ENCODE results near the gene NIN.
"Not testable (repeated sequence)": the region's sequence is repeated elsewhere in the genome, so short reads cannot be mapped to it uniquely, and the experiment has no call there.

The NIN gene

DNA sequence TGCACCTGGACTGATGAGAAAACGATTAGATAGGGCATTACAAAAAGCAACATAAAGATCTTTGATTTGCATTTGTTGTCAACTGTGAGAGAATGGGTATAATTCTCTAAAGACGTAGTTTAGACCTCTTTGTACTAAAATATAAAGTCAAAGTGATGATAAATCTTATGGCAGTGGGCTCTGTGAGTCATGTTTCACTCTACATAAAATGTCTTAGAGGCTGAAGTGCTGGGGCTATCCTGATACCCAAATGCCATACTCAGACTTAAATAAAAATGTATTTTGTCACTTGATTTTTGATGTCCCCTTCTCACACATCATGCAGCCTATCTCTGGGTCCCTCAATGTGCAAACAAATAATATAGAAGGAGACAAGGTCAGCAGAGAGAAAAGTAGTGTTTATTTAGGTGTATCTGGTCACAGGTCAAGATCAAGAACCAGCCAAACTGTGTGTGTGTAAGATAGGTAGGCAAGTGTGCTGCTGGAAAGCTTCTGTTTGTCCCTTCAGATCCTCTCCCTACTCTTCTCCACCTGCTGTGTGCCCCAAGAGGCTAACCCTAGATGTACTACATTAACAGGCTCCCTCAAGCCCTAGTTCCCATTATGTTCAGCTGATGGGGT, 7.0 kb upstream of the NIN start:
- DNase-seq (ENCODE audit: low read depth in 2 of 2) = no peak

DNA sequence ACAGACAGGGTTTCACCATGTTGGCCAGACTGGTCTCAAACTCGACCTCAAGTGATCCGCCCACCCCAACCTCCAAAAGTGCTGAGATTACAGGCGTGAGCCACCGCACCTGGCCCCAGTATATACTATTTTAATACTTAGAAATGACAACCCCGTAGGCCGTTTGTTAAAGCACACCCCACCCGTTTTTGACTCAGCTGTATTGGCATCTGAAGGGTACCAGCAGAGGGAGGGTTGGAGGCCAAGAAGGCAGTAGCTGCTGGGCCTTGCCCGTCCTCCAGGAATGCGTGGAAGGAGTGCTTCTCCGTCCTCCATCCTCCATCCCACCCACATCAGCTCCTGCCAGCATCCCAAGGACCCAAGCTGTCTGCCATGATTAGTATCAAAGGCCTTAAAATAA, 6.3 kb upstream of the NIN start:
- no peak for DNase-seq (ENCODE audit: low read depth in 2 of 2)

DNA sequence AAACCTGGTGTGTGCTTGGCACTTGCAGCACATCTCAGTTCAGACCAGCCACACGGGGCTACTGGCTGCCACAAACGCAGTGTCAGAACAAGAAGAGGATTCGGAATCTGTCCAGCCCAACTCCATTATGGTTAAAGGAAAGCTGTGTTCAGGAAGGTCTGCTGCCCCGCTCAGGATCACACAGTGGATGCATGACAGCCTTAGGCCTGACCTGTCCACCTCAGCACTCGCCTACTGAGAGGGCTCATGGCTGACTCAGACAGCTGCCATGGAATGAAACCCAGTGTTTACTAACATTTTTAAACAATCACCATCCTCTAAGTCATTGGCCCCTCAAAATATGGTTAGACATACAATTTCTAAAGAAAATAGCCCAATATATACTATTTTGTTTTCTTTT, 5.6 kb upstream of the NIN start:
- no peak for DNase-seq (ENCODE audit: low read depth in 2 of 2)

DNA sequence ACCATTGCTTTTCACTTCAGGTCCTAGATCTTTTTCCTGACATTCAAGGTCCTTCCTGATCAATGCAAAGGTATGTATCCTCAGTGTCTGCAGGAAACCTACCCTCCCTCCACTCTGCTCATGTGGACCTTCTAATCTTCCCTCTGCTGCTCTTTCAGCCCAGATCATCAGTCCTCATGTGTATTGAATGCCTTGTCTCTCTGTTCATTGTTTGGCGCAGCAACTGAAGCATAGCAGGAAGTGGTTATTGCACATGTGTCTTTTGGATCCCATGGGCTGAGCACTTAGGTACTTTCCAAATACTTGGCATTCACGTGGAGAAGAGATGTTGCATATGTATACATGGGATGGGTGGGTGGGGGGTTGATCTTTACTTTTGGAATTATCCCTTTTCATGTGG, 4.3 kb upstream of the NIN start:
- no peak for DNase-seq (ENCODE audit: low read depth in 2 of 2)

DNA sequence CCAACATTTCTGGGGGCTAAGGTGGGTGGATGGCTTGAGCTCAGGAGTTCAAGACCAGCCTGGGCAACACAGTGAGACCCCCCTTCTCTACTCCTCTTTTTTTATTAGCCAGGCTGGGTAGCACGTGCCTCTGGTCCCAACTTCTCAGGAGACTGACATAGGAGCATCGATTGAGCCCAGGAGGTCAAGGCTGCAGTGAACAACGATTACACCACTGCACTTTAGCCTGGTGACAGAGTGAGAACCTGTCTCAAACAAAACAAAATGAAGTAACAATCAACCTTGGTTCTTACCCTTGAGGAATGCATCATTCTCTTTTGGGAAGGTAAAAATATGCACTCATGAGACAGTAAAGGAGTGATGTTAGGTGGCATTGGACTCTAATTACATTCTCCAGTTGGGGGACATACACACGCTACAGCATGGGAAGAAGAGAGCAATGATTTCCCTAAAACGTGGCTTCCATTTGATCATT, 3.9 kb upstream of the NIN start:
- DNase-seq (ENCODE audit: low read depth in 2 of 2) = no peak

DNA sequence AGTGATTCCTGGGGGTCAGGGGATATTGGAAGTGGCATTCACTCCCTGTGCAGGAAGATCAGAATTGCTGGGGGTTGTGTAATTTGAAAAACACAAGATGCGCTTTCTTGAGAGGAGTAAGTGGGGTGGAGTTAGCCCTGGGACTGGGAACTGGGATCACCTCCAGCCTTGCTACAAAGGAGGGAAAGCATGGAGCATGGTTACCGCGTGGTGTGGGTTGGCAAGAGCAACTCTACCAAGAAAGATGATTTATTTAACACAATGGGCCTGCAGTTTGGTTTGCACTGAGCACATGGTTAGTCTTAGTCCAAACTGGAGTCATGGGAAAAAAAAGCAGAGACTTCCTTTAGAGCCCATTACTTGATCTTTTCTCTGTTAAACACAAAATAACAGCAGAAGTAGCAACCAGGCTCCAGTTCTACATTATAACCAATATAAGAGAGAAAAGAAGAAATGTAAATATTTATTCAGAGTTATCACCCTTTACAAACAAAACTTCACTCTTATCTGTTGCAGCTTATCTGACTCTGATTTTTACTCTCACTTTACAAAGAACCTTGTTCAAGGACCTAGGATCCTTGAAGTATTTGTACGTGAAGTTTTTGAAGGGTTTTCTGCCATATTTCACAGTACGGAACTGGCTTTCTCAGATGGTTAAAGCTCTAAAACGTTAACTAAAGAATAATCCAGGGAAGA, 2.1 kb upstream of the NIN start:
- DNase-seq (ENCODE audit: low read depth in 2 of 2) = no peak

DNA sequence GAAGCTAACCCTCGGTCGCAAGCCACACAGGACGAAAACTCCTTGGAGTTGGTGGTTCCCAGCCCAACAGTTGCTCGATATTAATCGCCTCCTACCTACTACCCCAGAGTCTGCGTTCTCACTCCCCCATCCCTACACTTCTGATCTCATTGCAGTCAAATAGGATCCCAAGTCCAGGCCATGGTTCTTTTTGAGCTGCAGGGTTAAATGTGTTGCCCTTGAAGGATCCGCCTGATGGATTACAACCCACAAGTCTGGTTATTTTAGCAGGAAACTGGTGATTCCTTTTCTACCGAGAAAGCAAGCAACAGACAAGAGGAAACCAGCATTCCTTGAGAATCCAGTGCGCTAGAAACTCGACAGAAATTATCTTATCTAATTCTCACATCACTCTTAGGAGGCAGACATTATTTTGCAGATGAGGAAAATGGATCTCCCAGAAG, 785 bp upstream of the NIN start:
- DNase-seq (ENCODE audit: low read depth in 2 of 2) = no peak

DNA sequence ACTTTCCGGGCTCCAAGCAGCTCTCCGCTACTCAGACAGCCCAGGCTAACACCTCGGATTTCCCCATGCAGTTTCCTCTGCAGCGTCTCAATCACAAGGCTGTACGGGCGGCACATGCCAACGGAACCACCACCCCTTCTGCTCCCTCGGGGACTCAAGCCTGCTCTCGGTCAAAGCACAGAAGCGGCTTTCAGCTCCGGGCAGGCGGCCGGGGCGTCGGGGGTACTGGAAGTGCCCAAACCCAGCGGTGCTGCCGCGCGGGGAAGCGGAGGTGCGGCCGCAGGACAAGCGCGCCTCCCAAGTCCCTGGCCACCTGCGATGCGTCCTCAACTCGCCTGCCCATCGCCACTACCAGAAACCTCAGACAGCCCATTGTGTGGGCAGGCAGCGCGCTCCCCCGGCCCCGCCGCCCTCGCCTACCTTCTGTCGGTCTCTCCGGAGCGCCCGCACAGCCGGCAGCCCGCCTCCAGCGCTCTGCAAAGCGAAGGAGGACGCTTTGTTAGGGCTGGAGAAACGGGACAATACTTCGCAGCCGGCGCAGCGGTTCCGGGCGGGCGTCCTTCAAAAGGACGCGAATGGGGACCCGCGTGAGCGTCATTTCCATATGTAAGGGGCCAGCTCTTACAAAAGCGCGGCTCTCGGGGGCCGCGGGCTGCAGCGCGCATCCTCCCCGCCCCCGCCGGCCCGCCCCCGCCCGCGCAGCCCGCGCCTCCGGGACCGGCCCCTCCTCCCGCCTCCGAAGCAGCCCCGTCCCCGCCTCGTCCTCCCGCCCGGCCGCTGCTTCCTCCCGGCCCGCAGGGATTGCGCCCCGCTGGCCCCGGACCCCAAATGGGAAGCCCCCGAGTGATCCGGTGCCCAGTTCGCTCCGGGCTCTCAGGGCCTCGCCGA, 674 bp downstream of the NIN start:
- peak; percentile 40 to 41 for DNase-seq (ENCODE audit: low read depth in 2 of 2)

DNA sequence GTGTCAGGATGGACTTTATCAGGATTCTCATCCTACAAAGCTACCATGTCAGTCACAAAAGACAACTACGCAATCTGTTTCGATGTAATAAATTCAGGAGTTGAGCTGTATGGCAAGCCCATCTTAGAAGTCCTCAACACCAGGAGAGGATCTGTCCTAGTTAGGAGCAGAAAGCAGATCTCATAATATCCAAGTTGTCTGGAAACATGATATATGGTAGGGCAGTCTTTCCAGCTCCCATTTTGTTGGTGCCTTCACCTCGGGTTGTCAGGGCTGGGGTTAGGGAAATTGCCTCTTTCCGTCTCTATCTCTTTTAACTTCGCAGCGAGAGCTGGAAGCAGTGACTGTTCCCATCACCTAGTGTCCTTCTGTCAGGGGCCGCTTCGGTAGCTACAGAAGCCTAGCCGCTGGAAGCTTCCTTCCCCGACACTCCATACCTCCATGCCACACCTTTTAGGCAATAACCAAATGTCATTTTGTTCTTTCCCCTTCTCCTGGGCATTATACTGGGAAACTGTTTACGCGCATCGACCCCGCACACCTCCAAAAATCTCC, 1.4 kb downstream of the NIN start:
- DNase-seq (ENCODE audit: low read depth in 2 of 2) = no peak

DNA sequence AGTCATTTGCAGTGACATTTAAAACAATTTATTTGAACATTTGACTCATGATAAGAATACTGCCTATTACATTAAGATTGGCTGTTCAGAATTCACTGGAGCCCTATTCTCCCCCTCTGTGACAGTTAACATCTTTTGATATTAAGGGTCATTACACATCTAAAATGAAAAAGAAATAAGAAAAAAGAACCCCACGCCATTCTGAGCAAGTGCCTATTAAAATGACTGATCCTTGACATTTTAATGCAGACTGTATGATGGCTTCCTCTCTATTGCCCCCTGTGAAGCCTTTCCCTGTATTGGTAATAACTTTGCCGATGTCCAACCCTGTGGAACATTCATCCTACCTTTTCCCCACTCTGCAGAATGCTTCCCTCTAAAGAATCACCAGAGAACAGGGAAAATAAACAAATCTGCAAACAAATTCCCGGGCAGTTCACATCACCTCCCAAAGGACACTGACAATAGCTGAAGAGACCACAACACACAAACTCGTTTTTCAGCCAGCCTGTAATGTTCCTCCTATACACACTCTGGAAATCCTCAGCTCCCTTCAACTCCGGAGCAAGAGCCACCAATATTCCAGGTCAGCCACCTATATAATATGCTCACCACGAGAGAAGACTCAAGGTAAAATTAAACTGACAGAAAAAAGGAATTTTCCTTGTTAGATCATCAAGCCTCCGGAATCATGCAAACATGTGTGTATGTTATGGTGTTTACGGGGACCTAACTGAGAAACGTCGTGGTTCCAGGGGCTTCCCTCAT, 2.1 kb downstream of the NIN start:
- no peak for DNase-seq (ENCODE audit: low read depth in 2 of 2)

DNA sequence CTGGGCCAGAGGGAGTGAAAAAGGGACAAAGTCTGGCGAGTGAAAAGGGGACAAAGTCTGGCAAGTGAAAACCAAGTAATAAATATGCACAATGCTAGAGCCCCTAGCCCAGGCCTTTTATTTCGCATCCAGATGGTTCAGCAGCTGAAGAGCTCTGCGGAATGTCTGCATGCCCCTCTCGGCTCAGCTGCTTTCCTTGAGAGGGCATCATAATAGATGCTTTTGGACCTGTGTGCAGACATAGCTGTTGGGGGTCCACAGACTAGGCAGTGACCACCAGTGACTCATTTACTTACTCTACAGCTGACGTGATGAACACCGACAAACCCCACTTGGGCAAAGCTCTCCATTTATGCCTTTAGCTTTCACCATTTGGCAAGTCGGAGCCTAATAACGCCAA, 4.3 kb downstream of the NIN start:
- no peak for DNase-seq (ENCODE audit: low read depth in 2 of 2)

DNA sequence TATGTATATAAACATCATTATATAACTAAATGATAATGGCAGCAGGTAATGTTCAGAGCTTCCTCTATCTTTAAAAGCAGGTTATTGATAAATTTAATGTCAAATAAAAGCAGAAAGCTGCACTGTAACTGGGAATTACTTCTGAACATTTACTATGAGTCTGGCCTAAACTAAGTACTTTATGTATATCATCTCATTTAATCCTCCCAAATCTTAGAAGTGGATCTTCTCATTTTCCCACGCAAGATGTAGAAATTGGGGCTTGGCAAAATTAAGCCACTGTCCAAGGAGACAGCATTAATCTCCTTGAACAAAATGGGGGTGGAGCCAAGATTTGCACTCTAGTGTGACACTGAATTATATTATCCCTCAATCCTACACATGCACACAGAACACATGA, 5.7 kb downstream of the NIN start:
- no peak for DNase-seq (ENCODE audit: low read depth in 2 of 2)

DNA sequence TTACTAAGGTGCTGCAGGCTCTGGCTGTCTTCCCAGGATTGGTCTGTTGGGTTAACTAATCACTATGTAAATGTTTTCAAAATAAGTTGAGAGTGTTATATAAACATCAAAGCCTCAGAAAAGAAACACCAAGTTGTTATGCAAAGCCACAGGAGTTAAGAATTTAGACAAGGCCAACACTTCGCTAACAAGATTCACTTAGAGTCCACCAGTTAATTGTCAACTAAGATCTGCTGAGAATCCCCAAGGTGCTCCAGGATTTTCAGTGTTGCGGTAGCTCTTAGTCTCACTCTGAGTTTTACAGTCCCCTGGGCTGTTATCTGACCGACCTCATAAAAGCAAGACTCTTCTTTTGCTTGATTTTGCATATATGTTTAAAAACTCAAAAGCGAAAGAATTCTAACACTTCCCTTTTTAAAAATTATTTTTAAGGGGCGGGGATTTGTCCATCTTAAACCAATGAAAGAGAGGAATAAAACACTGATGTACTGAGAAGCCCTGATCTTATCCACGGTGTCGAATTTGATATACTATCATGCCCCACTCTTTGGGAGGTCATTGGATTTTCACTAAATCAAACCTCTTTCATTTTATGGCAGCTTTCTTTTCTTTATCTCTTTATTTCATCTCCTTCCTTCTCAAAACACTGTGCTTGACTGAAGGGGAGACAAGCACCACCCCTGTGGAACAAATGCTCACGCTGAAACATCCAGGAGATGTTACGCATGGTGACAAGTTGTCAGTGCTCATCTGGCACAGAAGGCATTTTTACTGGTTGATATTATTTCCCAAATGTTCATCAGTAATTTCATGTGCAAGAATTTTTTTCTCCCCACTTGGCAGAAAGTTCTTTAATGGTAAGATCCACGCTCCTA, 7.0 kb downstream of the NIN start:
- DNase-seq (ENCODE audit: low read depth in 2 of 2) = no peak

DNA sequence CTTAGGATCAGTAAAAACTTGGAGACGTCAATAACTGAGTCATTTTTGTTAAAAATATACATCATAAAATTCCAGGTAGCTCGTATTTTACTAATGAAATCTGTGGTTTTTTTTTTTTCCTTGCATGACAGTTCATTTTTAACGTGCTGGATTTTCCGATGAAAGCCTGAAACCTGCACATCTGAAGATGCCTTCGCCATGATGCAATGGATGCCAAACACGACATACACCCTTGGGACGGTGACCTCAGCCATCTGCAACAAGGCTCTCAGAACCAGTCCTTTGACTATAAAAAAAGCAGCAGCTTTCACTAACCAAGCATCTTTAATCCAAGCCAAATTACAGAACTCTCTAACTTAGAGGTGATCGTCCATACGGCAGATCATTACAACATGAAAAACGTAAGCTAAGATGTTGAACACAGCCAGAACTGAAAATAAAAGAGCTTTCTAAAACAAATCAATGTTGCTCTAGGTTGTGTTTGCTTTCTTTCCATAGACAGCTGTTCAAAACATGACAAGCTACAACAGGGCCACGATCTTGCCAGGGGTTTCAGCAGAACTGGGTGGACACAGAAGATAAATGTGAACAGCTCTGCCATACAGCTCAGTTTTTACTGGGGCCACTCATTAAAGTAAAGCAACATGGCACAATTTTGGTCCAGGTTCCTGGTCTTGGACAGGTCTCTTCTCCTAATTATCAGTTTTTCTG, 7.8 kb downstream of the NIN start:
- DNase-seq (ENCODE audit: low read depth in 2 of 2) = no peak

DNA sequence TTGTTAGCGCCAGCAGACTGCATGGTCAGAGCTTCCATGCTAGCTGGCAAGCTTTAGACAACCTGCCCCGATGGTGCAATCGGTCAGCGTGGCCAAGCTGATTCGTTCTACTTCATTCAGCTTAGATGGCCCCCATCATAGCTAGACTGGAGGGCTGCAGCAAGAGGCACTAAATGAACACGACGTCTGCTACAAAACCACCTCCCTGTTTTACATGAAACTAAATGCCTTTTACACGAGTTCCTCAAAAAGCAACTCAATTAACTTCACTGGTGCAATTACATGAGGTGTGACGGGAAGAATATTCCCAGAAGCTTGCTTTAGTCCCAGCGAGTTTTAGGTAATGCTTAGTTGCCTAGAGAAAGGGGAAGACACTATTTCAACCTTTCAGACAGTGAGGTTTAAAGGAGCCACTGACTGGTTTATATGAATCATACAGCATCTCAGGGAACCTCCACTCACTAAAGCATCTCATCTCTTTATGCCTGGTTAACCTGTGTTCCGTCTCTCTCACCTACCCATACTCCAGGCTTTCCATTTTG, 8.4 kb downstream of the NIN start:
- DNase-seq (ENCODE audit: low read depth in 2 of 2) = no peak

DNA sequence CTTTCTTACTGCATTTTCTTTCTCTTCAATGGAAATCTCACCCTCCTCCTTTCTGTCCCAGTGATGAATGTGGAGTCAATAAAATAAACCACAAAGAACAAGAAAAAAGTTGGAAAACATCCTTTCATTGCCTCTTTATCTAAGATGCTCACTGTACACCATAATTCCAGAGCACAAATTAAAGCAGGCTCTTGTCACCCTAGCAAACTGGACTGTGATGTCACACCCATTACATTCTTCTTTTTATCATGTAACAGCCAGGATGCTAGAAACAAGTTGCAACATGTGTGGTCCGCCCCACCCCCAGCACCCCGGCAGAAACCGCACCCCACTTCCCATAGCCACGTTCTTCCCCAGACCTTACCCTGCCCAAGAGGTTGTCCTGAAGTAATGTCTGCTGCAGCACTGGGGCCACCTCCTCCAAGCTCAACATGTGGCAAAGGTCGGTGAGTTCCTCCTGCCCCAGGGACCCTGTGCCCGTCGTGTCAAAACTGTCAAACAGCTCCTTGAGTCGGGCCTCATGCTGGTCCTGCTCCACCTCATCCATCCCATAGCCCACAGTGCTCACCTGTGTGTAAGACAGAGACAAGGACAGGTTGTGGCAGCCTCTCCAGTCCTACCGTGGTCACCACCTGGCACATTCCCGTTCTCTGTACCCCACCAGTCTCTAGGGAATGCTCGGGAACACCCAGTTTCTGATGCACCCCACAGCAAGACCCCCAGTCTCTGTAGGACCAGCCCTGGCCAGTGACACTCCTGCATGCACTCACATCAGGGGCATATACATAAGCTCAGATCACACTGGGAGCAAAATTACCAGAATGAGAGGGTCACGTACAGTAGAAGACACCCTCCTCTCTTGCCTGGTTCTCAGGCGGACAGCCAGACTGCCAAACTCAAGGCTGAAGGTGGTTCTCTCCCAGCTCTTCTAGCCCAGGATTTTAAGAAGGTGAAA, 9.2 kb downstream of the NIN start:
- peak; percentile 26 to 31 for DNase-seq (ENCODE audit: low read depth in 2 of 2)

DNA sequence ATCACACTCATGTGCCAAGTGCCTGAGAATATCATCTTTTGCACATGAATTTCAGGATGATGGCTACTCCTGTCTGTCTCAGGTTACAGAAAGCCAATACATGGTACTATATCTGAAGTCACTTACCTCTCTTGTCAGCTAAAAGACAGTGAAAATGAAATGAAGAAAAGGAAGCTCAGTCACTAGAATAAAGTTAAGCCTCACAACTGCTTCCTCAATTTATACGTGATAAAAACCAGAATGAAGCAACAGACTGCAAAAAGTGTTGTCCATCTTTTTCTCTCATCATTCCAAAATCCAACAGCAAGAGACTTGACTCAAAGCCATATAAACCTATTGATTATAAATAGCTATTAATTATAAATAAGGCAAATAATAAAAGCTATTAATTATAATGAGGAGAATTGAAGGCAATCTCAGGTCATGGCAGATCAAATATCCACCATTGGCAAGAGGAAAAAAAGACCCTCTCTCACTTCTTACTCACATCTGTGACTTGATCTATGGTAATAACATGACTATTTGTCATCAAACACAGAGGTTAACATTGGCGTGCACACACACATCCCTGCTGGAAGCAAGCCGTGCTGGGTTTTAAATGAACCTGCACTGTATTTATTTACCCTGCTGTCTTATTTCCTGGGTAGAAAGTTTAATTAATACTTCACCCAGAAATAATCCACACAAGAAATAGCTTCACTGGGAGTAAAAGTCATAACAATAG, 10.0 kb downstream of the NIN start:
- no peak for DNase-seq (ENCODE audit: low read depth in 2 of 2)

DNA sequence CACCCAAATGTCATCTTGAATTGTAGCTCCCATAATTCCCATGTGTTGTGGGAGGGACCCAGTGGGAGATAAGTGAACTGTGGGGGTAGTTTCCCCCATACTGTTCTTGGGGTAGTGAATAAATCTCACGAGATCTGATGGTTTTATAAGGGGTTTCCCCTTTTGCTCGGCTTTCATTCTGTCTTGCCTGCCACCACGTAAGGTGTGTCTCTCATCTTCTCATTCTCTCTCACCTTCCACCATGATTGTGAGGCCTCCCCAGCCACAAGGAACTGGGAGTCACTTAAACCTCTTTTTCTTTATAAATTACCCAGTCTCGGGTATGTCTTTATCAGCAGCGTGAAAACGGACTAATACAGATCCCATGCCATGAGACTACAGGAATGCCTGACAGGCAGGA, 11.7 kb downstream of the NIN start:
- not testable (repeated sequence) for DNase-seq (ENCODE audit: low read depth in 2 of 2)

Measured in stimulated activated CD8-positive, alpha-beta memory T cell treated with anti-CD3 and anti-CD28 coated beads, Interleukin-15, amount 100 ng/mL, for 48 hours (primary cell).